ENCODE results near the gene RSPH4A.
"Not testable (repeated sequence)": the region's sequence is repeated elsewhere in the genome, so short reads cannot be mapped to it uniquely, and the experiment has no call there.

The RSPH4A gene

GRCh38 chr6:116631379-116631990, 15.2 kb downstream of the RSPH4A start:
- H3K36me3 ChIP-seq (ENCODE audit: insufficient read depth, low read length) = peaks cover 7% of the 10 kb centered on the region
- H3K27me3 ChIP-seq (ENCODE audit: control insufficient read depth in 1 of 2, insufficient read depth in 2 of 2, low read length in 2 of 2) = no peaks in the 10 kb centered on the region
- H3K9me3 ChIP-seq (ENCODE audit: low read length) = no peaks in the 10 kb centered on the region
- H3K4me1 ChIP-seq (ENCODE audit: insufficient read depth, low read length) = no peaks in the 10 kb centered on the region
- no peak overlapping the region for H3K4me3 ChIP-seq (ENCODE audit: low read depth in 1 of 2, low read length in 2 of 2)
- no peak overlapping the region for H3K27ac ChIP-seq (ENCODE audit: low read depth, low read length)
- no peak overlapping the region for H3K9ac ChIP-seq (ENCODE audit: low read length)

- no peak overlapping the region for H3K9ac ChIP-seq (ENCODE audit: low read length)
- H3K27ac ChIP-seq (ENCODE audit: low read depth, low read length) = no peak overlapping the region
- H3K36me3 ChIP-seq (ENCODE audit: insufficient read depth, low read length) = peaks cover 7% of the 10 kb centered on the region
- no peaks in the 10 kb centered on the region for H3K4me1 ChIP-seq (ENCODE audit: insufficient read depth, low read length)
- no peaks in the 10 kb centered on the region for H3K27me3 ChIP-seq (ENCODE audit: control insufficient read depth in 1 of 2, insufficient read depth in 2 of 2, low read length in 2 of 2)
- H3K9me3 ChIP-seq (ENCODE audit: low read length) = no peaks in the 10 kb centered on the region
- no peak overlapping the region for H3K4me3 ChIP-seq (ENCODE audit: low read depth in 1 of 2, low read length in 2 of 2)
Measured at GRCh38 chr6:116633685-116634084, 17.4 kb downstream of the RSPH4A start.

- Histone ChIP-seq H3K9me3 (ENCODE audit: low read length) (no peaks in the 10 kb centered on the region), H3K36me3 (ENCODE audit: insufficient read depth, low read length) (peaks cover 12% of the 10 kb centered on the region), H3K27me3 (ENCODE audit: control insufficient read depth in 1 of 2, insufficient read depth in 2 of 2, low read length in 2 of 2) (no peaks in the 10 kb centered on the region), H3K4me1 (ENCODE audit: insufficient read depth, low read length) (no peaks in the 10 kb centered on the region), H3K4me3 (ENCODE audit: low read depth in 1 of 2, low read length in 2 of 2) (no peak overlapping the region), H3K9ac (ENCODE audit: low read length) (no peak overlapping the region), H3K27ac (ENCODE audit: low read depth, low read length) (no peak overlapping the region)
Measured at GRCh38 chr6:116648156-116648555, 31.9 kb downstream of the RSPH4A start.

GRCh38 chr6:116649129-116649528, 32.9 kb downstream of the RSPH4A start:
- H3K36me3 ChIP-seq (ENCODE audit: insufficient read depth, low read length) = peaks cover 12% of the 10 kb centered on the region
- no peaks in the 10 kb centered on the region for H3K9me3 ChIP-seq (ENCODE audit: low read length)
- no peak overlapping the region for H3K9ac ChIP-seq (ENCODE audit: low read length)
- H3K27ac ChIP-seq (ENCODE audit: low read depth, low read length) = no peak overlapping the region
- H3K4me1 ChIP-seq (ENCODE audit: insufficient read depth, low read length) = no peaks in the 10 kb centered on the region
- H3K27me3 ChIP-seq (ENCODE audit: control insufficient read depth in 1 of 2, insufficient read depth in 2 of 2, low read length in 2 of 2) = no peaks in the 10 kb centered on the region
- no peak overlapping the region for H3K4me3 ChIP-seq (ENCODE audit: low read depth in 1 of 2, low read length in 2 of 2)

- Histone ChIP-seq H3K9ac (ENCODE audit: low read length) (no peak overlapping the region), H3K36me3 (ENCODE audit: insufficient read depth, low read length) (peaks cover 12% of the 10 kb centered on the region), H3K4me1 (ENCODE audit: insufficient read depth, low read length) (no peaks in the 10 kb centered on the region), H3K27ac (ENCODE audit: low read depth, low read length) (no peak overlapping the region), H3K9me3 (ENCODE audit: low read length) (no peaks in the 10 kb centered on the region), H3K4me3 (ENCODE audit: low read depth in 1 of 2, low read length in 2 of 2) (no peak overlapping the region), H3K27me3 (ENCODE audit: control insufficient read depth in 1 of 2, insufficient read depth in 2 of 2, low read length in 2 of 2) (no peaks in the 10 kb centered on the region)
Measured at GRCh38 chr6:116651916-116652315, 35.6 kb downstream of the RSPH4A start.

GRCh38 chr6:116661594-116661993, 45.3 kb downstream of the RSPH4A start:
- Histone ChIP-seq H3K27ac (ENCODE audit: low read depth, low read length) (no peak overlapping the region), H3K9ac (ENCODE audit: low read length) (no peak overlapping the region), H3K4me3 (ENCODE audit: low read depth in 1 of 2, low read length in 2 of 2) (no peak overlapping the region)

GRCh38 chr6:116662202-116662601, 45.9 kb downstream of the RSPH4A start:
- no peaks in the 10 kb centered on the region for H3K36me3 ChIP-seq (ENCODE audit: insufficient read depth, low read length)
- no peak overlapping the region for H3K4me3 ChIP-seq (ENCODE audit: low read depth in 1 of 2, low read length in 2 of 2)
- H3K27ac ChIP-seq (ENCODE audit: low read depth, low read length) = no peak overlapping the region
- H3K9ac ChIP-seq (ENCODE audit: low read length) = no peak overlapping the region
- H3K4me1 ChIP-seq (ENCODE audit: insufficient read depth, low read length) = peaks cover 4% of the 10 kb centered on the region
- H3K27me3 ChIP-seq (ENCODE audit: control insufficient read depth in 1 of 2, insufficient read depth in 2 of 2, low read length in 2 of 2) = no peaks in the 10 kb centered on the region
- no peaks in the 10 kb centered on the region for H3K9me3 ChIP-seq (ENCODE audit: low read length)

More at GRCh38 chr6:116661594-116661993, 45.3 kb downstream of the RSPH4A start:
- H3K27me3 ChIP-seq (ENCODE audit: control insufficient read depth in 1 of 2, insufficient read depth in 2 of 2, low read length in 2 of 2) = no peaks in the 10 kb centered on the region
- H3K36me3 ChIP-seq (ENCODE audit: insufficient read depth, low read length) = no peaks in the 10 kb centered on the region
- H3K4me1 ChIP-seq (ENCODE audit: insufficient read depth, low read length) = peaks cover 4% of the 10 kb centered on the region
- no peaks in the 10 kb centered on the region for H3K9me3 ChIP-seq (ENCODE audit: low read length)

GRCh38 chr6:116663308-116663707, 47.0 kb downstream of the RSPH4A start:
- no peak overlapping the region for H3K4me3 ChIP-seq (ENCODE audit: low read depth in 1 of 2, low read length in 2 of 2)
- H3K36me3 ChIP-seq (ENCODE audit: insufficient read depth, low read length) = no peaks in the 10 kb centered on the region
- no peak overlapping the region for H3K9ac ChIP-seq (ENCODE audit: low read length)
- H3K9me3 ChIP-seq (ENCODE audit: low read length) = no peaks in the 10 kb centered on the region
- H3K4me1 ChIP-seq (ENCODE audit: insufficient read depth, low read length) = peaks cover 4% of the 10 kb centered on the region
- no peaks in the 10 kb centered on the region for H3K27me3 ChIP-seq (ENCODE audit: control insufficient read depth in 1 of 2, insufficient read depth in 2 of 2, low read length in 2 of 2)
- H3K27ac ChIP-seq (ENCODE audit: low read depth, low read length) = no peak overlapping the region

- not testable (repeated sequence) for H3K27ac ChIP-seq (ENCODE audit: low read depth, low read length); H3K27me3 ChIP-seq (ENCODE audit: control insufficient read depth in 1 of 2, insufficient read depth in 2 of 2, low read length in 2 of 2); H3K9ac ChIP-seq (ENCODE audit: low read length); H3K4me3 ChIP-seq (ENCODE audit: low read depth in 1 of 2, low read length in 2 of 2); H3K9me3 ChIP-seq (ENCODE audit: low read length); H3K36me3 ChIP-seq (ENCODE audit: insufficient read depth, low read length); H3K4me1 ChIP-seq (ENCODE audit: insufficient read depth, low read length)
Measured at GRCh38 chr6:116664169-116664568, 47.9 kb downstream of the RSPH4A start.

- H3K36me3 ChIP-seq (ENCODE audit: insufficient read depth, low read length) = no peaks in the 10 kb centered on the region
- no peaks in the 10 kb centered on the region for H3K27me3 ChIP-seq (ENCODE audit: control insufficient read depth in 1 of 2, insufficient read depth in 2 of 2, low read length in 2 of 2)
- H3K4me1 ChIP-seq (ENCODE audit: insufficient read depth, low read length) = peaks cover 4% of the 10 kb centered on the region
- H3K27ac ChIP-seq (ENCODE audit: low read depth, low read length) = no peak overlapping the region
- no peaks in the 10 kb centered on the region for H3K9me3 ChIP-seq (ENCODE audit: low read length)
- no peak overlapping the region for H3K4me3 ChIP-seq (ENCODE audit: low read depth in 1 of 2, low read length in 2 of 2)
- H3K9ac ChIP-seq (ENCODE audit: low read length) = no peak overlapping the region
Measured at GRCh38 chr6:116665464-116665863, 49.2 kb downstream of the RSPH4A start.

GRCh38 chr6:116666869-116667268, 50.6 kb downstream of the RSPH4A start:
- Histone ChIP-seq H3K4me1 (ENCODE audit: insufficient read depth, low read length) (peaks cover 4% of the 10 kb centered on the region), H3K9me3 (ENCODE audit: low read length) (no peaks in the 10 kb centered on the region), H3K36me3 (ENCODE audit: insufficient read depth, low read length) (no peaks in the 10 kb centered on the region), H3K27ac (ENCODE audit: low read depth, low read length) (no peak overlapping the region), H3K9ac (ENCODE audit: low read length) (no peak overlapping the region), H3K27me3 (ENCODE audit: control insufficient read depth in 1 of 2, insufficient read depth in 2 of 2, low read length in 2 of 2) (no peaks in the 10 kb centered on the region), H3K4me3 (ENCODE audit: low read depth in 1 of 2, low read length in 2 of 2) (no peak overlapping the region)

- no peaks in the 10 kb centered on the region for H3K9me3 ChIP-seq (ENCODE audit: low read length)
- H3K27ac ChIP-seq (ENCODE audit: low read depth, low read length) = no peak overlapping the region
- H3K4me1 ChIP-seq (ENCODE audit: insufficient read depth, low read length) = peaks cover 4% of the 10 kb centered on the region
- no peaks in the 10 kb centered on the region for H3K36me3 ChIP-seq (ENCODE audit: insufficient read depth, low read length)
- peak overlapping the region; percentile 63 to 95 for H3K4me3 ChIP-seq (ENCODE audit: low read depth in 1 of 2, low read length in 2 of 2)
- H3K27me3 ChIP-seq (ENCODE audit: control insufficient read depth in 1 of 2, insufficient read depth in 2 of 2, low read length in 2 of 2) = no peaks in the 10 kb centered on the region
- H3K9ac ChIP-seq (ENCODE audit: low read length) = peak overlapping the region; percentile 92
Measured at GRCh38 chr6:116667623-116668022, 51.3 kb downstream of the RSPH4A start.

Measured in muscle layer of colon (tissue), 2 donors.